Esophagus squamous epithelium (tissue), 4 donors: ENCODE results near the gene PCNX4.

Experiments used
- CTCF ChIP-seq, 6 experiments: fragments of 450-650 bp in 4 of 6; fragments of 200-600 bp in 2 of 6; sonication (generic) in 2 of 6; IDR thresholded peaks; one replicate each; pipeline ENCODE4 v1.5.1; 2016 to 2019; ENCODE audit warnings: antibody characterized with exemption in 6 of 6, mild to moderate bottlenecking in 4 of 6, moderate library complexity in 4 of 6
- POLR2A ChIP-seq, 4 donors: fragments of 450-650 bp; IDR thresholded peaks; one replicate each; pipeline ENCODE4 v1.6.1; 2017; ENCODE audit warnings: antibody characterized with exemption in 4 of 4, mild to moderate bottlenecking in 4 of 4, moderate library complexity in 3 of 4

GRCh38 chr14:60114881-60115280 is 23.2 kb downstream of the PCNX4 start:
- TF ChIP-seq CTCF (IDR thresholded peaks at IDR 0.05) = no peak
- no peak for TF ChIP-seq POLR2A (IDR thresholded peaks at IDR 0.05)
